NCI-H345 treated with DMSO at 0.1 percent for 48 hours (cell line): ENCODE results near the gene TEDC2.

Source experiments
- DNase-seq: peaks from one replicate; lab custom pipeline; 2025; ENCODE audit not compliant: unreplicated experiment; lab: John Stamatoyannopoulos, UW

Gene TEDC2

DNA sequence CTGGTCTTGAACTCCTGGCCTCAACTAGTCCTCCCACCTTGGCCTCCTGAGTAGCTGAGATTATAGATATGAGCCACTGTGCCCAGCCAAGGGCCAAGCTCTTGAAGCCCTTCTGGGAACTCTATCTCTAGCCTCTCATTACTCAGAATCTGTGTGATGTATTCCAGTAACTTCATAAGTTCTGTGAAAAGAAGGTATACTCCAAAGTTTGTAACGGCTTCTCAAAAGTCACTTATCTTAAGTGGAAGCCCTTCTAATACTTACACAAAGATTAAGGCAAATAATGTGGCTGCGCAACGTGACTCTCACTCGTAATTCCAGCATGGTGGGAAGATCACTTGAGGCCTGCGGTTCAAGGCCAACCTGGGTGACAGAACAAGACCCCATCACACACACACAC, 34.7 kb downstream of the TEDC2 start:
- DNase-seq = no peak

- DNase-seq = no peak
Measured at GRCh38 chr16:2495041-2495440, 35.1 kb downstream of the TEDC2 start.

- no peak for DNase-seq
Measured at GRCh38 chr16:2496223-2497115, 36.6 kb downstream of the TEDC2 start.

GRCh38 chr16:2497116-2497630, 37.3 kb downstream of the TEDC2 start:
- no peak for DNase-seq

DNA sequence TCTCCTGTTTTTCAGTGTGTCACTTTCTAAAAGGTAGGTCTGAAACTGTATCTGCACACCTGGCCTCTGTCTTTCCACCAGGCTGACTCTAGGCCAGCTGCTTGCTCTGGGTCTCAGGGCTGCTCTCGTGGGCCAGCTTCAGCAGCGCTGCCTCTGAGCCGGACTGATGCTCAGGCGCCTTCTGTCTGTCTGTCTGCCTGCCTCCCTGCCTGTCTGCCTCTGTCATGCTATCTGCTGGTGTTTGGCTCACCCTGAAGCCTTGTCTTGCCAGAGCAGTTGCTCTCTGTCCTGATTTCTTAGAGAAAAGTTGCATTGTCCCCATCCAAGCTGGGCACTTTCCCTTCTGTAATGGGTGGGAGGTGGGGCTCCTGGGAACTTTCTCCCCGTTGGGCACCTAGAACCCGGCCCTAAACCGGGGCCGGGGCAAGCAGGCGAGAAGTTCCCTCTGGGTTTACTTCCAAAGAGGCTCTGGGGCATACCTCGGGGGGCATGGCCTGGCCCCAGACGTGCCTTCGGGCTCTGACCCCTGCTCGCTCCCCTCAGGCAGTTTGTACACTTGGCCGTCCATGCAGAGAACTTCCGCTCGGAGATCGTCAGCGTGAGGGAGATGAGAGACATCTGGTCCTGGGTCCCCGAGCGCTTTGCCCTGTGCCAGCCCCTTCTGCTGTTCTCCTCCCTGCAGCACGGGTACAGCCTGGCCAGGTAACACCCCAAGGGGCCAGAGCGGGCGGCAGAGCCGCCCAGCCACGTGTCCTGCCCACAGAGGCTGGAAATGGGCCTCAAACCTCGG, 38.0 kb downstream of the TEDC2 start:
- no peak for DNase-seq

GRCh38 chr16:2498531-2499253, 38.8 kb downstream of the TEDC2 start:
- DNase-seq = no peak

GRCh38 chr16:2499454-2499853, 39.5 kb downstream of the TEDC2 start:
- DNase-seq = no peak

GRCh38 chr16:2499890-2500429, 40.1 kb downstream of the TEDC2 start:
- no peak for DNase-seq

GRCh38 chr16:2500430-2500917, 40.6 kb downstream of the TEDC2 start:
- no peak for DNase-seq

GRCh38 chr16:2500918-2501750, 41.2 kb downstream of the TEDC2 start:
- peak; percentile 50 for DNase-seq

GRCh38 chr16:2501946-2502895, 42.3 kb downstream of the TEDC2 start:
- no peak for DNase-seq

GRCh38 chr16:2505695-2506094, 45.8 kb downstream of the TEDC2 start:
- DNase-seq = no peak

GRCh38 chr16:2507052-2507659, 47.2 kb downstream of the TEDC2 start:
- DNase-seq = no peak

- no peak for DNase-seq
Measured at GRCh38 chr16:2507665-2508064, 47.8 kb downstream of the TEDC2 start.

DNA sequence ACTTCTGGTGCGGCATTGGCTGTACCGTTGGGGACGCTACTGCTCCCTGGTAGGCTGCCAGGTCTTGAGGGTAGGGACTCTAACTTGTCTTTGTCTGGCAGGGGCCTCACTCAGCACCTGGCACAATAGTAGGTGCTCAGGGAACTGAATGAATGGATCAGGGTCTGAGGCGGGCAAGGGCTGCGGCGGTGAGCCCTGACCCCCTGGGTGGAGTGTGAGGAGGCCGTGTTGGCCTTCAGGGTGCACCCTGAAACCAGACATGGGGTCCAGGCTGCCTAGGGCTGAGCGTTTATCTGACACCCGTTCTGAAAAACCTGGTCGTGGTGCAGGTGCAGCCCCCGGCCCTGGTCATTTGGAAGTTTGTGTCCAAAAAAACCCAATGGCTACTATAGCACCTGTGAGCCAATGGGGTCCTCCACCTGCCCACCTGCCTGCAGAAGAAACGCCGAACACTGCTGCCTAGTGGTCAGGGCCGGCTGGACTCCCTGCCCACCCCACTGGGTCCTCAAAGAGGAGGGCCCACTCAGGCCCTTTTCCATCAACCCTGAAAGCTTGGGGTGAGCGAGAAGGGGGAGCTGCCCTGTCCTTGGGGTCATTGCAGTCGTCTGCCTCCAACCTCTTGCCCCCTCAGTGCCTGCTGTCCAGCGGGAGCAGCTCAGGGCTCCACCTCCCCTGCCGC, 49.0 kb downstream of the TEDC2 start:
- DNase-seq = no peak

GRCh38 chr16:2511128-2511800, 51.4 kb downstream of the TEDC2 start:
- DNase-seq = no peak

DNA sequence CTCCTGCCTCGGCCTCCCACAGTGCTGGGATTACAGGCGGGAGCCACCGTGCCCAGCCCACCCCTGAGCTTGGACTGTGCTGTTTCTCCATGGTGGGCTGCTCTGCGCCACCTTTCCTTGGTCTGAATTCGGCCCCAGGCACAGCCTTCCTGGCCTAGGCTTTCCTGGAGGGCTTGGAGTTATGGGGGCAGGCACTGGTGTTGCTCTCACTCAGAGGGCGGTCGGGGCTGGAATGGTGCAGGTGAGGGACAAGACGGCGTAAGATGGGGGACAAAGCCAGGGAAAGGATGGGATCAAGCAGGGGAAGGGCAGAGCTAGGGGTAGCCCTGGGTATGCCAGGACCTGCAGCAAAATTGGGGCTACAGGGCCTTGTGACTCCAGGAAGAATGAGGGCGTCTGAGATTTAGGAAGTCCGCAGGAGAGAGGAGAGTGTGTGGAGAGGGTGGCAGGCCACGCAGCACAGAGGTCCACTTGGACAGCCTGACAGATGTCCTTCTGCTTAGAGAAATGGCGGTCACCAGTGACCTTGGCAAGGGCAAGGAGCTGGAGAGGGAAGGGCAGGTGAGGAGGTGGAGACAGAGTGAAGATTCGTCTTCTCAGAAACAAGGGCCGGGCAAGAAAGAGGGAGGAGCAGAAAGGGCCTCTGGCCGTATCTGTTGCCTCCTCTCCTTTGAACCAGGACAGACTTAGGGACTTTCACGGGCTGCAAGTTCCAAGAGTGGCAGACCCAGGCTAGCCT, 52.3 kb downstream of the TEDC2 start:
- DNase-seq = no peak
